K562 (cell line): ENCODE results near the gene HEXIM1. TPM values are rescaled to one million over a fixed set of nuclear protein-coding genes. Genes with fewer than 3 reads are reported as not detected.

Source experiments
- ATAC-seq: fragments of 200-7000 bp; cut with Tn5 transposase; 3 replicates; pipeline ENCODE4 v1.9.1; 2020; ENCODE audit warnings: moderate library complexity
- BruUV-seq: library from RNA; stranded (reverse); fragments of 400-500 nt; replicated peaks from 2 replicates; lab custom pipeline; 2021; lab: Mats Ljungman, UMichigan
- CTCF ChIA-PET: fragments of 300-600 bp; formaldehyde crosslinking; extraction: SDS; loops from one replicate; lab custom pipeline; 2021; ENCODE audit warnings: low intra/inter-chr PET ratio; lab: Yijun Ruan, JAX
- POLR2A ChIA-PET: fragments of 300-600, 350-650 bp; sonication (Branson Sonifier 250); formaldehyde crosslinking; extraction: SDS; loops from one replicate; lab custom pipeline; 2021; ENCODE audit warnings: antibody characterized with exemption, inconsistent platforms; lab: Yijun Ruan, JAX
- DNase-seq, 4 experiments: peaks; one replicate each; pipeline versions ENCODE4 v3.0.0 to v3.0.0-alpha.2; 2011 to 2018; ENCODE audit warnings: low spot score in 3 of 4, mixed read lengths in 3 of 4; ENCODE audit errors: extremely low read depth in 1 of 4
- FAIRE-seq: peaks from 2 replicates; lab custom pipeline; 2011; peaks lifted over from hg19 to GRCh38; lab: Jason Lieb, UNC
- H2AFZ ChIP-seq: 2 replicates; pipeline ENCODE4 v1.6.0; 2011; ENCODE audit warnings: low read depth, low read length, control low read depth, inconsistent platforms
- H3K27ac ChIP-seq: fragments of 200-600 bp; 3 replicates; pipeline ENCODE4 v1.8.0; 2011; ENCODE audit warnings: low read depth, mild to moderate bottlenecking, control low read depth, inconsistent platforms, low read length, moderate library complexity, mixed read lengths; ENCODE audit errors: extremely low read depth
- H3K27me3 ChIP-seq, 2 experiments: fragments of 300-600 bp in 1 of 2; 2 replicates in 1 of 2; 3 replicates in 1 of 2; pipeline versions ENCODE4 v1.6.0 to v1.8.0; 2011; ENCODE audit warnings: inconsistent platforms in 2 of 2, low read length in 2 of 2, mild to moderate bottlenecking in 1 of 2, mixed read lengths in 1 of 2, moderate library complexity in 1 of 2; ENCODE audit not compliant: control insufficient read depth in 2 of 2, insufficient read depth in 2 of 2
- H3K36me3 ChIP-seq: fragments of 300-600 bp; 3 replicates; pipeline ENCODE4 v1.8.0; 2011; ENCODE audit warnings: mild to moderate bottlenecking, low read length, inconsistent platforms; ENCODE audit not compliant: control insufficient read depth, insufficient read depth
- H3K4me1 ChIP-seq, 2 experiments: fragments of 200-600 bp in 1 of 2; replicated peaks in 1 of 2; 2 replicates in 1 of 2; 3 replicates in 1 of 2; pipeline versions ENCODE4 v1.5.1 to v1.8.0; 2011; ENCODE audit warnings: inconsistent platforms in 2 of 2, low read length in 2 of 2, mild to moderate bottlenecking in 1 of 2, mixed read lengths in 1 of 2, moderate library complexity in 1 of 2; ENCODE audit not compliant: control insufficient read depth in 2 of 2, insufficient read depth in 2 of 2
- H3K4me2 ChIP-seq: 2 replicates; pipeline ENCODE4 v1.6.1; 2011; ENCODE audit warnings: low read length, control low read depth, inconsistent platforms, mixed read lengths; ENCODE audit not compliant: insufficient read depth
- H3K4me3 ChIP-seq: fragments of 200-600 bp; sonication (generic), shearing (Covaris generic); 2 replicates; pipeline ENCODE4 v1.5.1; 2016; ENCODE audit warnings: control low read depth, inconsistent platforms
- H3K79me2 ChIP-seq: fragments of 200-600 bp; 3 replicates; pipeline ENCODE4 v1.8.0; 2011; ENCODE audit warnings: low read length, inconsistent platforms; ENCODE audit not compliant: control insufficient read depth, insufficient read depth
- H3K9ac ChIP-seq, 2 experiments: 2 replicates each; pipeline versions ENCODE4 v1.6.0 to v1.6.1; 2011; ENCODE audit warnings: low read depth in 2 of 2, low read length in 2 of 2, control low read depth in 1 of 2, inconsistent platforms in 1 of 2, mild to moderate bottlenecking in 1 of 2, mixed read lengths in 1 of 2; ENCODE audit not compliant: insufficient read depth in 1 of 2
- H3K9me1 ChIP-seq: one replicate; pipeline ENCODE4 v1.6.0; 2011; ENCODE audit warnings: inconsistent platforms, mild to moderate bottlenecking, low read length, moderate library complexity; ENCODE audit not compliant: control insufficient read depth, insufficient read depth
- H3K9me3 ChIP-seq: replicated peaks from 2 replicates; pipeline ENCODE4 v1.5.1; 2011; ENCODE audit warnings: low read depth, low read length, inconsistent platforms; ENCODE audit not compliant: control insufficient read depth, insufficient read depth
- H4K20me1 ChIP-seq: replicated peaks from 2 replicates; pipeline ENCODE4 v1.6.1; 2011; ENCODE audit warnings: low read length, inconsistent platforms, mixed read lengths; ENCODE audit not compliant: control insufficient read depth, insufficient read depth
- BHLHE40 ChIP-seq: IDR thresholded peaks from 2 replicates; pipeline ENCODE4 v1.6.1; 2011; ENCODE audit warnings: low read length, improper control_type of control experiment
- CEBPB ChIP-seq: fragments of 450-650 bp; IDR thresholded peaks from 2 replicates; pipeline ENCODE4 v1.6.1; 2016; ENCODE audit warnings: missing genetic modification characterization, missing compliant biosample characterization
- CREM ChIP-seq: IDR thresholded peaks from 2 replicates; pipeline ENCODE4 v1.6.1; 2014; ENCODE audit warnings: antibody characterized with exemption, low read depth
- EP300 ChIP-seq: IDR thresholded peaks from 2 replicates; pipeline ENCODE4 v1.6.1; 2012; ENCODE audit warnings: low read length, improper control_type of control experiment
- FOSL1 ChIP-seq: fragments of 200-800 bp; sonication (Bioruptor generic); conservative IDR thresholded peaks from 2 replicates; pipeline ENCODE4 v1.6.1; 2016; ENCODE audit warnings: missing genetic modification characterization, missing compliant biosample characterization
- FOXK1 ChIP-seq: sonication (generic); formaldehyde crosslinking; IDR thresholded peaks from 2 replicates; pipeline ENCODE4 v1.8.0; 2022; ENCODE audit warnings: missing genetic modification reagents, mild to moderate bottlenecking, borderline replicate concordance
- HDAC1 ChIP-seq, 2 experiments: fragments of 450-650 bp; IDR thresholded peaks; 2 replicates each; pipeline ENCODE4 v1.6.1; 2016 to 2017; ENCODE audit warnings: inconsistent platforms in 1 of 2, mild to moderate bottlenecking in 1 of 2, moderate library complexity in 1 of 2
- IFI16 ChIP-seq: fragments of 250-450 bp; sonication (Bioruptor Pico); IDR thresholded peaks from 2 replicates; pipeline ENCODE4 v2.1.2; 2022; ENCODE audit warnings: mild to moderate bottlenecking, inconsistent platforms
- MAZ ChIP-seq, 2 experiments: fragments of 450-650 bp in 1 of 2; sonication (generic) in 1 of 2; formaldehyde crosslinking; IDR thresholded peaks in 1 of 2; conservative IDR thresholded peaks in 1 of 2; 2 replicates each; pipeline versions ENCODE4 v1.4.0 to v1.5.0; 2020; ENCODE audit warnings: mild to moderate bottlenecking in 1 of 2, missing genetic modification reagents in 1 of 2
- MTA1 ChIP-seq: fragments of 450-650 bp; IDR thresholded peaks from 2 replicates; pipeline ENCODE4 v1.6.1; 2017; ENCODE audit warnings: borderline replicate concordance
- NR4A1 ChIP-seq, 2 experiments: fragments of 250-450 bp in 1 of 2; fragments of 450-650 bp in 1 of 2; sonication (Bioruptor Pico) in 1 of 2; IDR thresholded peaks; 2 replicates each; pipeline versions ENCODE4 v1.4.0 to v1.6.1; 2016 to 2020; ENCODE audit warnings: mild to moderate bottlenecking in 2 of 2, missing compliant biosample characterization in 1 of 2, missing genetic modification characterization in 1 of 2, moderate library complexity in 1 of 2
- RB1 ChIP-seq: fragments of 450-650 bp; IDR thresholded peaks from 2 replicates; pipeline ENCODE4 v1.6.1; 2017; ENCODE audit warnings: low read depth, mild to moderate bottlenecking
- SAP30 ChIP-seq: fragments of 200-600 bp; sonication (generic); IDR thresholded peaks from 2 replicates; pipeline ENCODE4 v1.6.1; 2012; ENCODE audit warnings: borderline replicate concordance, low read depth, mild to moderate bottlenecking, moderate library complexity, low read length, control low read depth, inconsistent platforms; ENCODE audit not compliant: insufficient read depth, poor library complexity, severe bottlenecking
- SMARCA5 ChIP-seq: fragments of 450-650 bp; IDR thresholded peaks from 2 replicates; pipeline ENCODE4 v1.6.1; 2016
- TBL1XR1 ChIP-seq, 2 experiments: IDR thresholded peaks; 2 replicates each; pipeline ENCODE4 v1.6.1; 2012; ENCODE audit warnings: improper control_type of control experiment in 2 of 2, low read length in 2 of 2, mild to moderate bottlenecking in 1 of 2
- ZFX ChIP-seq: sonication (generic); formaldehyde crosslinking; IDR thresholded peaks from 2 replicates; pipeline ENCODE4 v1.8.0; 2022; ENCODE audit warnings: mild to moderate bottlenecking, missing genetic modification reagents, moderate library complexity
- ZNF143 ChIP-seq: sonication (generic); formaldehyde crosslinking; IDR thresholded peaks from 2 replicates; pipeline ENCODE4 v1.9.0; 2022; ENCODE audit warnings: mild to moderate bottlenecking, missing genetic modification reagents
- ZNF253 ChIP-seq: fragments of 250-450 bp; sonication (Bioruptor Pico); conservative IDR thresholded peaks from 2 replicates; pipeline ENCODE4 v1.6.1; 2021; ENCODE audit warnings: mild to moderate bottlenecking
- WGBS: fragments of 100-300 bp; shearing (Covaris generic); methylation state at CpG from one replicate; pipeline ENCODE4 v1.1.6; 2016; ENCODE audit warnings: low coverage, mixed read lengths; ENCODE audit not compliant: insufficient coverage; ENCODE audit errors: missing lambda C conversion rate; 5-methylcytosine and 5-hydroxymethylcytosine counted together
- in situ Hi-C: fragments of 300-500 bp; cut with MboI; formaldehyde crosslinking; loops from 4 replicates; pipeline ENCODE4 v1.15.0; 2018; ENCODE audit warnings: inconsistent platforms, mixed read lengths
- intact Hi-C: fragments of 100-400 bp; cut with micrococcal nuclease; formaldehyde crosslinking; loops from 2 replicates; pipeline ENCODE4 v1.14.2; 2022
- polyA plus RNA-seq, 8 experiments: library from polyadenylated mRNA; depleted of rRNA in 4 of 8; stranded (reverse) in 5 of 8; unstranded in 3 of 8; fragments of >200 nt; fragmentation: Nextera tagmentation in 2 of 8; fragmentation: Illumina TruSeq in 1 of 8; extraction: Ambion mirVana in 2 of 8; extraction: Trizol in 1 of 8; gene quantifications; 2 replicates each; pipeline versions ENCODE4 v1.2.1 to v1.2.3, GENCODE V29; 2011 to 2014; ENCODE audit warnings: inconsistent platforms in 1 of 8, missing spikeins in 1 of 8
- total RNA-seq, 7 experiments: library from RNA; depleted of rRNA in 6 of 7; stranded (reverse); fragments of >200 nt in 6 of 7; fragmentation: Illumina TruSeq in 2 of 7; extraction: Trizol in 2 of 7; gene quantifications; 2 replicates each; pipeline versions ENCODE4 v1.2.1 to v1.2.3, GENCODE V29; 2011 to 2021; ENCODE audit warnings: low replicate concordance in 1 of 7
- TF ChIP-seq, protein P1 (sequence below): IDR thresholded peaks from 2 replicates; pipeline ENCODE4 v1.6.1; 2016; ENCODE audit warnings: missing genetic modification characterization, missing compliant biosample characterization

HEXIM1 gene
- total and polyA plus RNA-seq, 9 of the 15 experiments (the other 6 are each of a cell fraction or from before 2014, with no cell fraction given), result 1.4 to 28.3 (median 9.1) TPM

DNA sequence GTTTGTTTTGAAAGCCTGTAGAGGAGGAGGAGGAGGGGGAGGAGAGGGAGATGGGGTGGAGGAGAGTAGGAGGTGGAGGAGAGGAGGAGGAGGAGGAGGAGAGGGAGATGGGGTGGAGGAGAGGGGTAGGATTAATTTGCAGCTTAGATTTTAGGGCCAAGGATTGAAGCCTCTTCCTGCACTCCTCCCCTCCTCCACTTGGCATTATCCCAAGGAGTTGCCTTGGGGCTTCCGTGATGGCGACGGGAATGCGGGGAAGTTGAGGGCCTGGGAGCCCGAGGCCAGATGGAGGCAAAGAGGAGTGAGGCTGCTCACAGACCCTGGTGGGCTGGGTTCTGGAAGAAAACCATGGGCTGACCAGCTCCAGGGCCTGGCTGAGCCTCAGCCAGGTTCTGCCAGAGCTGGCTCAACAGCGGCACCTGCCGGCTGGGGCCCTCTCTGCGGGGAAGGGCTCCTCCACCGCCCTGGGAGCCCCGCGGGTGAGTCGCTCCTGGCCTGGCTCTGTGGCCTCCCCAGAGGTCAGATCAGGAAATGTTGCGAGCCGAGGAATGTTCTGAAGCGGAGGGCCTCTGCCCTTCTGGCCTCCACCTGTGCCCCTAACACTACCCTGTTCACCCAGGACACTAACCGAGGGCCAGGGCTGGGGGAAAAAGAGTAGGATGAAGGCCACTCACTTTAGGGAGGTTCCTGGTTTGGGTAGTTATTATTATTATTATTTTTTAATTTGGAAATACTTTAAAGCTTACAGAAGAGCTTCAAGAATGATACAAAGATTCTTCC is 49.5 kb downstream of the HEXIM1 start:
- WGBS, result under 1% methylated on average over 15 of the region's 16 CpGs
- Histone ChIP-seq H3K4me2 (peak overlapping the region; percentile 34; the same call in 1 of the 2 replicates), H2AFZ (peak overlapping the region; percentile 94), H3K4me3 (no peak overlapping the region), H4K20me1 (no peaks in the 10 kb centered on the region), H3K4me1 (peaks cover 12 to 13% of the 10 kb centered on the region in 2 experiments), H3K36me3 (no peaks in the 10 kb centered on the region), H3K9me3 (no peaks in the 10 kb centered on the region), H3K9me1 (no peaks in the 10 kb centered on the region), H3K27me3 (no peaks in the 10 kb centered on the region), H3K9ac (peak overlapping the region; percentile 29 to 79; a peak in 3 of 4 replicates), H3K79me2 (no peaks in the 10 kb centered on the region), H3K27ac (no peak overlapping the region)
- BruUV-seq, result no TSS peak
- peak; percentile 89 for FAIRE-seq
- peak; percentile 100 for ATAC-seq
- POLR2A ChIA-PET, result interaction anchor here (0.6 to 6.7 kb wide), 6 partner anchors 9 to 62 kb away, joined by 3 to 137 read pairs (median 4); partner anchors contain the start of genes ACBD4, HEXIM1 and HEXIM2
- intact Hi-C loops (loop anchor here (1.0 to 2.0 kb wide), 2 partner anchors 49 to 62 kb away; partner anchors contain the start of genes ACBD4 and HEXIM1), in situ Hi-C loops (loop anchor here (5.0 kb wide), 1 partner anchor 60 kb away; the partner anchor contains the start of gene ACBD4)
- CTCF ChIA-PET, result interaction anchor here (0.5 to 7.5 kb wide), 9 partner anchors 38 to 722 kb away, joined by 3 to 165 read pairs (median 3); partner anchors contain the start of genes ACBD4 and PLCD3
- DNase-seq, result peak; percentile 91 to 96 (median 94)
- peak; percentile 42; the same call in 1 of the 2 replicates for TF ChIP-seq FOSL1 (tag)
- peak; percentile 55; the same call in 1 of the 2 replicates for TF ChIP-seq SMARCA5
- TF ChIP-seq ZNF253 (CRISPR knock-in tag), result no peak
- TF ChIP-seq, protein P1, sequence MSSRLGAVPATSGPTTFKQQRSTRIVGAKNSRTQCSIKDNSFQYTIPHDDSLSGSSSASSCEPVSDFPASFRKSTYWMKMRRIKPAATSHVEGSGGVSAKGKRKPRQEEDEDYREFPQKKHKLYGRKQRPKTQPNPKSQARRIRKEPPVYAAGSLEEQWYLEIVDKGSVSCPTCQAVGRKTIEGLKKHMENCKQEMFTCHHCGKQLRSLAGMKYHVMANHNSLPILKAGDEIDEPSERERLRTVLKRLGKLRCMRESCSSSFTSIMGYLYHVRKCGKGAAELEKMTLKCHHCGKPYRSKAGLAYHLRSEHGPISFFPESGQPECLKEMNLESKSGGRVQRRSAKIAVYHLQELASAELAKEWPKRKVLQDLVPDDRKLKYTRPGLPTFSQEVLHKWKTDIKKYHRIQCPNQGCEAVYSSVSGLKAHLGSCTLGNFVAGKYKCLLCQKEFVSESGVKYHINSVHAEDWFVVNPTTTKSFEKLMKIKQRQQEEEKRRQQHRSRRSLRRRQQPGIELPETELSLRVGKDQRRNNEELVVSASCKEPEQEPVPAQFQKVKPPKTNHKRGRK, result peak; percentile 59; the same call in 1 of the 2 replicates
- 0 out of 4 replicates have a peak, but pooled peaks of 1 of the 2 experiments have one; percentile 41 for TF ChIP-seq HDAC1 (IDR thresholded peaks at IDR 0.05)
- TF ChIP-seq CREM, result peak; percentile 39; the same call in 1 of the 2 replicates
- peak; percentile 96 for TF ChIP-seq RB1
- TF ChIP-seq NR4A1 (CRISPR knock-in tag; IDR thresholded peaks at IDR 0.05), result no peak
- no peak for TF ChIP-seq NR4A1 (tag; IDR thresholded peaks at IDR 0.05)
- peak; percentile 54; the same call in 1 of the 2 replicates for TF ChIP-seq MTA1
- peak; percentile 65 for TF ChIP-seq ZFX
- no peak for TF ChIP-seq TBL1XR1 (IDR thresholded peaks at IDR 0.05; ENCODE audit: low read length in 2 of 2)
- TF ChIP-seq IFI16, result no peak
- no peak for TF ChIP-seq FOXK1 (CRISPR knock-in tag)
- no peak for TF ChIP-seq CEBPB
- peak; percentile 49; the same call in 1 of the 2 replicates for TF ChIP-seq BHLHE40
- no peak for TF ChIP-seq ZNF143 (CRISPR knock-in tag)
- no peak for TF ChIP-seq SAP30
- peak; percentile 86 to 95 for TF ChIP-seq MAZ (CRISPR knock-in tag; conservative IDR thresholded peaks at IDR 0.05 in 1 of 2, IDR thresholded peaks at IDR 0.05 in 1 of 2)
- TF ChIP-seq EP300, result peak; percentile 28; the same call in 1 of the 2 replicates
